GM18498 (cell line): ENCODE data around the gene ZNF836.
"Not testable (repeated sequence)": the region's sequence is repeated elsewhere in the genome, so short reads cannot be mapped to it uniquely, and the experiment has no call there.

Experiments
- ATAC-seq: cut with Tn5 transposase; IDR thresholded peaks from one replicate; pipeline ENCODE4 v1.9.1; 2021; ENCODE audit warnings: mild to moderate bottlenecking, moderate library complexity; ENCODE audit not compliant: unreplicated experiment

Gene ZNF836

DNA sequence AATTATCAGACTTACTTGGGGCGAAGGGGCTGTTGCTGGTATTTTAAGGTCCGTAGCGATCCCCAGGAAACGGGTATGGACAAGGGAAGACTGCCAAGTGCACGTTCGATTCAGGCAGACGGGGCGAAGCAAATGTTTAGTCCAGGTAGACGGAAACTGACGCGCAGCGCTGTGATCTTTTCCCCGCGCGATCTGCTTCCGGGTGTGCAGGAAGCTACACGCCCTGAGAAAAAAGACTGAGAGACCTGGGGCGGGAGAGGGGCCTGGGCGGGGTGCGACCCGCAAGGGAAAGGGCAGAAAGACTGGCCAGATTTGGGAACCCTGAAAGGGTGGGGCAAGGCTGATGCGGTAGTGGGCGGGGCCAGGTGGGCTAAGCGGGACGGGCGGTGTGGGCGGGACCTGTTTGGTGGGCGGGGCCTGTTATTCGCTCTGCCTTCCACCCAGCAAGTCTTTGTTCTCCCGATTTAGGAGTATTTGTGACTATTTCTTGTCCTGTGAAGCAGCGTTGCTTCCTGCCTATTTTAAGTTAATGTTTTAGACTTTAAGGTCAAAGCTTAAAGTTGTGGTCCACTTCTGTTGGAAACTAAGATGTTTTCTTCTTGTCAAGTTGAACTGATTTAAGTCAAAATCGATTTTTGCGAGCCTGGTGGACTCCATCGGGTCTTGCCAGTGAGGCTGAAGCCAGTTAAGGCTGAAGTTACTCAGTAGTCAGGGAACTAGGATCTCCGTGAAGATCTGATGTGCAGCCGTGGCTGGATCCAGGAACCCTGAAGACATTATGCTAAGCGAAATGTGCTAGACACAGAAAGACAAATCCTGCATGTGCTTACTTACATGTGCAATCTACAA is at the start of gene ZNF836:
Gene ZNF836 (minus strand): TSS at position 301 of the 849 bp plus-strand sequence. CDS start 3,549 bp downstream, outside the sequence.
- peak; percentile 87 for ATAC-seq

DNA sequence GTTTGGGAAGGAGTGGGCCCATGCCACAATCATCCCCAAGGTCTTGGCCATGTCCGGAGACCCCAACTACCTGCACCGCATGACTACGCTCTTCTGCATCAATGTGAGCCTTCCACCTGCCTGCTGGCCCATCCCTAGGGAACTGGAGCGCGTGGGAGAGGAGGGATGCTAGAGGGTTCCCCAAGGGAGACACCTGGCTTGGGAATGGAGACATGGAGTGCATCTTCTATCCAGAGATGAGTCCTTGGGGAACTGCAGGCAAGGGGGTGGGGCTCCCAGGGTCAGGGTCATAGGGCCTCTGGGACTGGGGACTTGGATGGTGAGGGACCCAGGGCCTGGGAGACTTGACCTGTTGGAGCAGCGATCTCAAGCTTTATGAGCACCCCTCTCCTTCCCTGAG is 49.6 kb upstream of the ZNF836 start:
- ATAC-seq: no peak

DNA sequence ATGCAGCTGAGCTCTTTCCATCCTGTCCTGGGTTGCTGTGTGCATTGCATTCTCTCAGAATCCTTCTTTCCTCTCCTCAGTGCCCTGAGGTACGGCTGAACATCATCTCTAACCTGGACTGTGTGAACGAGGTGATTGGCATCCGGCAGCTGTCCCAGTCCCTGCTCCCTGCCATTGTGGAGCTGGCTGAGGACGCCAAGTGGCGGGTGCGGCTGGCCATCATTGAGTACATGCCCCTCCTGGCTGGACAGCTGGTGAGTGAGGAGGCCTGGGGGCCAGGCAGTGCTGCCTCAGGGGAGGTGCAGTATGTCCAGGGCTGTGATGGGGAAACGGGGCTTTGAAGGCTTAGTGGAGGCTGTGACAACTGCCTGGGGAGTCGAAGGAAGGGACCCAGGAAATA is 48.2 kb upstream of the ZNF836 start:
- no peak for ATAC-seq

DNA sequence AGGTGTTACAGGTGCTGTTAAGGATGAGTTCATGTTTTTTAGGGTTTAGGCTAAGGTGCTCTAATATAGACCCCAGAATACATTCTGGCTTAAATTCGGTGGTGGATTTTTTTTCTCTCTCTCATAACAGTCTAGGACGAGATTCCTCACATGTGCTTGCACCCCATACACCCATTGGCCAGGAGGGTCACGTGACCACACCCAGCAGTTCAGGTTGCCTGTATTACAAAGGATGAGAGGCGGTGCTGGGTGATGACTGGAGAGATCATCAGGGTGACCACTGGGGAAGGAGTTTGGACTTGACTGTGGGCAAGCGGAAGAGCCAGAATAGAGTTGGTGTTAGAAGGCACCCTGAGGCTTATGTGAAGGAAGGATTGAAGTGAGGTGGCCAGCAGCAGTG is 46.2 kb upstream of the ZNF836 start:
- ATAC-seq: no peak

DNA sequence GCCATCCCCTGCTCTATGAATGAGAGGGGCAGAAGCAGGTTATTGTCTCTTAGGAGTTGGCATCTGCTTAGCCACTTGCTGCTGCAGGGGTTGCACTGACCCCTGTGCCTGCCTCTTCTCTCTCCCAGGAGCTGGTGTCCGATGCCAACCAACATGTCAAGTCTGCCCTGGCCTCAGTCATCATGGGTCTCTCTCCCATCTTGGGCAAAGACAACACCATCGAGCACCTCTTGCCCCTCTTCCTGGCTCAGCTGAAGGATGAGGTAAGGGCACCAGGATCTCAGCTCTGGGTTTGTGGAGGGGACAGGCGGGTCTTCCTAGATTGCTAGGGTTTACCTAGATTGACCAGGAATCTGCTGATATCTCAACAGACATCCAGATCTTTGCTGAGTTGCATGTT is 45.0 kb upstream of the ZNF836 start:
- no peak for ATAC-seq

DNA sequence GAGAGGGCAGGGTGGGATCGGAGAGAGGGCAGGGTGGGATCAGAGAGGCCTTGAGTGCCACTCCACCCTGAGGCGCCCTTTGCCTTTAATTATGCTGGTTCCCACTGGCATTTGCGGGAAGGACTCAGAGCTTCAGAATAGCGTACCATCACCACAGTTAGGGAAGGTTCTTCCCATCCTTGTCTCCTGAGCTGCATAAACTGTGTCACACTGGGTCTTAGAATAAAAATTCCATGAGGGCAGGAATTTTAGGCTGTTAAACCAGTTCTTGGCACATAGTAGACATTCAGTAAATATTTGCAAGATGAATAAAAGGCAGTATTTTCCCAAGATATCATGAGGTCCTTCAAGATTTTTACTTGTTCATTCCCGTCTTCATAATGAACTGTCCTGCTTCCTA is 42.8 kb upstream of the ZNF836 start:
- no peak for ATAC-seq

DNA sequence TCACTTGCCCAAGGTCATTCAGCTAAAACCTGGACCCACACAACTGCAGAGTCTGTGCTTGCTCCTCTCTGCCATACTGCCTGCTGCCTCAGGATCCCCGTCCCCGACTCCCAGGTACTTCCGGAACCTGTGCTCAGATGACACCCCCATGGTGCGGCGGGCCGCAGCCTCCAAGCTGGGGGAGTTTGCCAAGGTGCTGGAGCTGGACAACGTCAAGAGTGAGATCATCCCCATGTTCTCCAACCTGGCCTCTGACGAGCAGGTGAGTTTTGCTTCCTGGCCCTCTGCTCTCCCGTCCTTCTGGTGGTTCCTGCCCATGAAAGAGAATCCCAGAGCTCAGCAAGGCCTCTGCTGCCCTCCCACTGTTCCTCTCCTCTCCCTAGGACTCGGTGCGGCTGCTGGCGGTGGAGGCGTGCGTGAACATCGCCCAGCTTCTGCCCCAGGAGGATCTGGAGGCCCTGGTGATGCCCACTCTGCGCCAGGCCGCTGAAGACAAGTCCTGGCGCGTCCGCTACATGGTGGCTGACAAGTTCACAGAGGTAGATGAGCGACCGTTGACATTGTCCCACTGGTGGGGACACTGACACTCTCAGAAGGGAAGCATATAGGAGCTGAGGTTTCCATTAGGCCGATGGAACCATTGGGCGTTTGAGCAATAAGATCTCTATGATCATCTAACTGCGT is 41.3 kb upstream of the ZNF836 start:
- ATAC-seq: no peak

DNA sequence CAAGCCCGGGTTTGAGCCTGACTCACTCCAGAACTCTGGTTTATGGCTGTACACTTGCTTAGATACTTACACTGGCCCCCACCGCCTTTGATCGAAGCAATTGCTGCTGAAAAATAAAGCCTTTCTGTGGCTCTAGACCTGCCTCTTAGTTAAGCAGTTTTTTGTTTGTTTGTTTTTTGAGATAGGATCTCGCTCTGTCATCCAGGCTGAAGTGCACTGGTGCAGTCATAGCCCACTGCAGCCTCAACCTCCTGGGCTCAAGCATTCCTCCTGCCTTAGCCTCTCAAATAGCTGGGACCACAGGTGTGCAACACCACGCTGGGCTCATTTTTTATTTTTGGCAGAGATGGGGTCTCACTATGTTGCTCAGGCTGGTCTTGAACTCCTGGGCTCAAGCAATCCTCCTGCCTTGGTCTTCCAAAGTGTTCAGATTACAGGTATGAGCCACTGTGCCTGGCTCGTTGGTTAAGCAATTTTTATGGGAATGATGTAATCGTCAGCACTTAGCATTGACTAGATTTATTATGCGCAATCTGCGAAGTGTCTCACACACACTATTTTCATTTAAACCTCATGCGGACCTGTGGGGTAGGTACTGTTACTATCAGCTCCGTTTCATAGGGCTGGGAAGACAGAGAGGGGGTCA is 40.6 kb upstream of the ZNF836 start:
- no peak for ATAC-seq

DNA sequence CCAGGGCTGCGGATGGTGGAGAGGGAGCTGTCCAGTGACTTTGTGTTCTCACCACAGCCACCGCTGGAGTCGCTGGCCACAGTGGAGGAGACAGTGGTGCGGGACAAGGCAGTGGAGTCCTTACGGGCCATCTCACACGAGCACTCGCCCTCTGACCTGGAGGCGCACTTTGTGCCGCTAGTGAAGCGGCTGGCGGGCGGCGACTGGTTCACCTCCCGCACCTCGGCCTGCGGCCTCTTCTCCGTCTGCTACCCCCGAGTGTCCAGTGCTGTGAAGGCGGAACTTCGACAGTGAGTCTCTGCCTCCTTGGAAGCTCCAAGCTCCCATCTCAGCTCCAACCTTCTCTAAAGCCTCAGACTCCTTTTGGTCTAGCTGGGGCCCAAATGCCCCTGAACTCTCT is 39.8 kb upstream of the ZNF836 start:
- no peak for ATAC-seq

DNA sequence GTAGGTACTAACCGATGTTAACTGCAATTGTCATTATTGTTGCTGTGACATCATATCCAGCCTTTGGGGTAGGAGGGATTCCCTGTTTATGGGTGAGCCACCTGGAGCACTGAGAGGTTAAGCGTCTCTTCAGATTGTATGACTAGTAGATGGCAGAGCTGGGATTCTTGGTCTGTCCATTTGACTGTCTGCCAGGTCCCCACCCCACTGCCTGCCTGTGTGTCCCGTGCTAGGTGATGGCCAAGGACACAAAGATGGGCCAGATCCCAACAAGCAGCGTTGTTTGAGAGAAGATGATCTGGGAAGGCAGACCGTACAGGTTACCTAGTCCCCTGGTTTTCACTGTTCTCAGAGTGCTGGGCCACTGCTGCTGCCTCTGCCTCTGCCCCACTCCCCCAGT is 35.1 kb upstream of the ZNF836 start:
- ATAC-seq: no peak

DNA sequence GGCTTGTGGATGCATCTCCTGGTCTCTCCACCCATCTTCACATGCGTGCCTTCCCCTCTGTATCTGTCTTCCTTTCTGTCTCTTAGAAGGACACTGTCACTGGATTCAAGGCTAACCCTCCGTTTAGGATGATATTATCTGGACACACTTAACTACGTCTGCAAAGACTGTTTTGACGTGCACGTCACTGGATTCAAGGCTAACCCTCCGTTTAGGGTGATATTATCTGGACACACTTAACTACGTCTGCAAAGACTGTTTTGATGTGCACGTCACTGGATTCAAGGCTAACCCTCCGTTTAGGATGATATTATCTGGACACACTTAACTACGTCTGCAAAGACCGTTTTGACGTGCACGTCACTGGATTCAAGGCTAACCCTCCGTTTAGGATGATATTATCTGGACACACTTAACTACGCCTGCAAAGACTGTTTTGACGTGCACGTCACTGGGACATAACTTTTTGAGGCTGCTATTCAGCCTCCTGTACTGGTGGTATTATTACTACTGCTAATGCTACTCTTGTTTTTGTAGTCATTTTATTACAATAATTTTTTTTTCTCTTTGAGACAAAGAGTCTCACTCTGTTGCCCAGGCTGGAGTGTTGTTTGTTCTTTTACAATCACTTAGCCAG is 29.5 kb upstream of the ZNF836 start:
- not testable (repeated sequence) for ATAC-seq

DNA sequence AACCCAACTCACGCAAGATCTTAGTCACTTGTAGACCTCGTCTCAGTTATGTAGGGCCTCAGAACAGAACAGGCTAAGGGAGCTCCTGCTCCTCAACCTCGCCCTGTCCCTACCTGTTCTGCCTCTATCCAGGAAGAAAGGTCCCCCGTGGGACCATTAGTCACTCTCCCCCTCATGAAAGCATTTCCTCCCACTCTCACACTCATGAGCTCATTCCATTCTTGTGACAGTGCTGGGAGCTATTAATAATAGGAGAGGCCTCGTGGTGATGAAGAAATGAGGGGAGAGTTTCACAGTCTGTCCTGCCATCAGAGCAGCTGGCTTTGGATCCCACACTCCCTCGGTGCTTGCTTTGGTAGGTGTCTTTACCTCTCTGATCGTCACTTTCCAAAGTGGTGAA is 28.6 kb upstream of the ZNF836 start:
- ATAC-seq: no peak

DNA sequence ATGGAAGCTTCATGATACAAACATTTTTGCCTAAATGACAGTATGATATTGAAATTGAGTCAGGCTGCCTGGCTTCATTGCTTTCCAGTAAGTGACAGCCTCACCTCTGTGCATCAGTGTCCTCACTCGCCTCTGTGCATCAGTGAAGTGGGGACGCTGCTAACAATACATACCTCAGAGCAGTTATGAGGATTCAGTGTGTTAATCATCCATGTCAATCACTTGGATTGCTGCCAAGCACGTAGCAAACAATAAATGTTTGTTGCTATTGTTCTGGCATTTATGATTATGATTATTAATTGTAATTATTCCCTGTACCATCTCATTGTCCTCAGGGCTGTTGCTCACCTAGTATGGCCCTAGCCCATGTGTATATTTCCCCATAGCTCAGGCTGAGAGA is 27.3 kb upstream of the ZNF836 start:
- ATAC-seq: no peak

DNA sequence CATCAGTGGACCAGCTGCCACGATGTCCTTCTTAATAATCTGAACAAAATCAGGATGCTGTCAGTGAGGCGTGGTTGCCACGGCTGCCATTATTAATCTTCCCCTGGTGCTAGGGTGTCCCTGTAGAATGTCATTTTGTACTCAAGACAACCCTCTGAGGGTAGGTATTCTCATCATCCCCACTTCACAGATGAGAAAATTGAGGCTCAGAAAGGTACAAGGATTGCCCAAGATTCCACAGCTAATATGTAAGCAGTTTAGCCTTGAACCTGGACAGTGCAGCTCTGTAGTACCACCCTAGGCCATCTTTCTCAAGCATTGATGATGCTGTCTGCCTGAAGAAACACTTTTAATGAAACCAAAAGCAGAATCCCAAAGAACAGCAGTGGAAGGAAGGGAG is 26.5 kb upstream of the ZNF836 start:
- no peak for ATAC-seq

DNA sequence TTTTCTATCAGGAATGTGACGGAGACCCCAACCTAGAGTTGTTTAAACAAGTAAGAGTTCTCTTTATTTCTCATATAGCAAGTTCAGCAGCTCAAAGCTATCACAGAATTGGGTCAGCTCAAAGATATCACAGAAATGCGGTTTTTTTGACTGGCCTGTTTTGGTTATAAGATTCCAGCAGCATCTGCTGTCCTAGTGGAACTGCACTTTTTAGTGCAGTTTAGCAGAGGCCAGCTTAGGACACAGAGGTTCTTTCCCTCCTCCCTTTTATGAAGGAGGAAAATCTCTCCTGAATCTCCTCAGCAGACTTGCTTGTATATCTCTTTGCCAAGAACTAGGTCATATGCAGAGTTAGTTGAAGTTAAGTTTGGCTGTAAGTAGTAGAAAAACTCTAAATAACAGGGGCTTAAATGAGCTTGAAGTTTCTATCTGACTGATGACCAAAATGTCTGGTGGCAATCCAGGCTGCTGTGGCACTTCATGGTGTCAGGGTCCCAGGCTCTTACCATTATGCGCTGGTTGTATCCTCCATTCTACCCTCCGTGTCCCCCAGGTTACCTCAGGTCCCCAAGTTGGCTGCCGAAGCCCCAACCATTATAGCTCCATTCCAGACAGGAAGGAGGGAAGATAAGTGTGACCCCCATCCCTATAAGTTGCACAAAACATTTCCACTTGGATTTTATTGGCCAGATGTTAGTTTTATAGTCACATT is 25.0 kb upstream of the ZNF836 start:
- no peak for ATAC-seq

DNA sequence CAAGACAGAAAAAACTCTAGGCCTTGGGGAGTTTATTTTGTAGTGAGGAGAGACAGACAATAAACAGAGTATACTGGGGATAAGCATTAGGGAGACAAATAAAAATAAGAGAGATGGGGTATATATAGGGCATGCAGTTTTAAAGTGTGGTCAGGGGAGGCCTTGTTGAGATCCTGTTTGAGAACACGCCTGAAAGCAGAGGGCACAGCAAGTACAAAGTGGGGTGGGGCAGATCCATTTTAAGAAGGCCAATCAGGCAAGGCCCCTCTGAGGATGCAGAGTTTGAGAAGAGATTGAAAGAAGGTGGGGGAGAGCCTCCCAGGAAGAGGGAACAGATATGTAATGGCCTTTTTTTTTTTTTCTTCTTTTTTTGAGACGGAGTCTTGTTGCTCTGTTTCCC is 20.5 kb upstream of the ZNF836 start:
- no peak for ATAC-seq

DNA sequence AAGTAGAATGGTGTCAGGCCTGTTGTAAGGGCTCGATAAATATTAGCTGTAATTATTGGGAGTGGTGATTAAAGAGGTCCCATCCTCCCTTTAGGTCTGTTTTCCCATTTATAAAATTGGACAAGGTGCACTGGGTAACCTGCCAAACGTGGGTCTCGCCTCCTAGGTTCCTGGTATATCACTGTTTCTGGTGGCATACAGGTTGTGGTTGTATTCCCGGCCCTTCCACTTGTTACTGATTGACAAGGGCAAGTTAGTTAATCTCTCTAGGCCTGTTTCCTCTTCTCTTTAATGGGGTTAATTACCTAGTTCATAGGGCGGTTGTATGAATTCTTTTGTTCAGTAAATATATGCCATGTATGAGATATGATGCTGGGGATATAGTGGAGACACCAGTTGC is 20.0 kb upstream of the ZNF836 start:
- ATAC-seq: no peak

DNA sequence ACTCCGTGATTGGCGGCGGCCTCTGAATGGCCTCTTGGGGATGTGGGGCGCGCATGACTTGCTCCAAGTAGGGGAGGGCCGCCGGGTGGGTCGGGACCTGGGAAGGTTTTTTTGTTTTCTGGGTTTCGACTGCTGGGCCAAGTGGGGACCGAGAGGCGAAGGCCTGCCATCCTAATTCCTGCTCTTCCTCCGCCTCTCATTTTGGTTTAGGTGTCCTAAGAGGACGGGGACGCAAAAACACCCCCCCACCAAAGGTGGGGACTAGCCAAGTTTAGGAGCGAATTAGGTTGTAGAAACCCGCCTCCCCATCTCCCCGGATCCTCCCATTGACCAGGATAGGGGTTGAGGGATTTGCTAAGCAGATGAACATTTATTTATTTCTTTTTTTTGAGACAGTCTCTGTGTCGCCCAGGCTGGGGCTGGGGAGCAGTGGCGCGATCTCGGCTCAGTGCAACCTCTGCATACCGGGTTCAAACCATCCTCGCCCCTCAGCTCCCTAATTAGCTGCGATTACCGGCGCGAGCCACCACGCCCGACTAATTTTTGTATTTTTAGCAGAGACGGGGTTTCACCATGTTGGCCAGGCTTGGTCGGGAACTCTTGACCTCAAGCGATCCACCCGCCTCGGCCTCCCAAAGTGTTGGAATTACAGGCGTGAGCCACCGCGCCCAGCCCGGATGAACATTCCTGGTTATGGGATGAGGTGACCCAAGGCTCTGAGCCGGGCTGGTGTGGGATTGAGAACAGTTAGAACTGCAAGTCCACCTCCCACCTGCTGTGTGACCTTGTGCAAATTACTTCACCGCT is 19.3 kb upstream of the ZNF836 start:
- no peak for ATAC-seq

DNA sequence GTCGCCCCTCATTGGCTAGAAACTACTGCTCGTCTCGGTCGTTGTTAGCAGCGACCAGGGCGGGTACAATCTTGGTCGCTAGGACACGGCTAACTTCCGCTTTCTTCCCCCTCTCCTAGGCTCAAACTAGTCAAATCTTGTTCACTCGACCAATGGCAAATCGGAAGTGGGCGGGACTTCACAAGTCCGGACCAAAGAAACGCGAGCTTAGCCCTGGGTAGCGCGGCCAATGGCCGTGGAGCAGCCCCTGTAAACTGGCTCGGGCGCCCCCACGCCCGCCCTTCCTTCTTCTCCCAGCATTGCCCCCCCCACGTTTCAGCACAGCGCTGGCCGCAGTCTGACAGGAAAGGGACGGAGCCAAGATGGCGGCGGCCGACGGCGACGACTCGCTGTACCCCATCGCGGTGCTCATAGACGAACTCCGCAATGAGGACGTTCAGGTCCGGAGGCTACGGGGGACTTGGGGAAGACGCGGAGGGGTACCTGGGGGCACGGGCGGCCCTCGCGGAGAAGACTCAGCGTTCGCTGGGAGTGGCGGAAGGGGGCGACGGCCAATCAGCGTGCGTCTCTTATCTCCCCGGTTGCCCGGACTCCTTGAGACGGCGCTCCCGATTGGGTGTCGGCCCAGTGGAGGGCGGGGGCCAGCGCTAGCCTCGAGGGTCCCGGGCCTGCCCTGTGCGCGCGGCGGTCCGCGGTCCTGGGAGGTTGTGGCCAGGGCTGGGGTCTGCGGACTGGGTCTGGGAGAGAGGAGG is 18.5 kb upstream of the ZNF836 start, which contains the start of gene PPP2R1A:
Gene PPP2R1A (plus strand): TSS at position 318 of the 752 bp plus-strand sequence. CDS start 45 bp downstream, at position 363.
- ATAC-seq: peak; percentile 93
